GM12892 (cell line): ENCODE results near the gene SLC2A4RG.

Experiments used
- POLR2A ChIP-seq: IDR thresholded peaks from 2 replicates; pipeline ENCODE4 v1.6.1; 2011; ENCODE audit warnings: low read depth, low read length, control low read depth
- POLR2AphosphoS5 ChIP-seq: IDR thresholded peaks from 2 replicates; pipeline ENCODE4 v1.6.1; 2011; ENCODE audit warnings: low read depth, low read length, control low read depth
- TAF1 ChIP-seq: IDR thresholded peaks from 2 replicates; pipeline ENCODE4 v1.6.1; 2011; ENCODE audit warnings: low read depth, mild to moderate bottlenecking, control low read depth, low read length, borderline replicate concordance

DNA sequence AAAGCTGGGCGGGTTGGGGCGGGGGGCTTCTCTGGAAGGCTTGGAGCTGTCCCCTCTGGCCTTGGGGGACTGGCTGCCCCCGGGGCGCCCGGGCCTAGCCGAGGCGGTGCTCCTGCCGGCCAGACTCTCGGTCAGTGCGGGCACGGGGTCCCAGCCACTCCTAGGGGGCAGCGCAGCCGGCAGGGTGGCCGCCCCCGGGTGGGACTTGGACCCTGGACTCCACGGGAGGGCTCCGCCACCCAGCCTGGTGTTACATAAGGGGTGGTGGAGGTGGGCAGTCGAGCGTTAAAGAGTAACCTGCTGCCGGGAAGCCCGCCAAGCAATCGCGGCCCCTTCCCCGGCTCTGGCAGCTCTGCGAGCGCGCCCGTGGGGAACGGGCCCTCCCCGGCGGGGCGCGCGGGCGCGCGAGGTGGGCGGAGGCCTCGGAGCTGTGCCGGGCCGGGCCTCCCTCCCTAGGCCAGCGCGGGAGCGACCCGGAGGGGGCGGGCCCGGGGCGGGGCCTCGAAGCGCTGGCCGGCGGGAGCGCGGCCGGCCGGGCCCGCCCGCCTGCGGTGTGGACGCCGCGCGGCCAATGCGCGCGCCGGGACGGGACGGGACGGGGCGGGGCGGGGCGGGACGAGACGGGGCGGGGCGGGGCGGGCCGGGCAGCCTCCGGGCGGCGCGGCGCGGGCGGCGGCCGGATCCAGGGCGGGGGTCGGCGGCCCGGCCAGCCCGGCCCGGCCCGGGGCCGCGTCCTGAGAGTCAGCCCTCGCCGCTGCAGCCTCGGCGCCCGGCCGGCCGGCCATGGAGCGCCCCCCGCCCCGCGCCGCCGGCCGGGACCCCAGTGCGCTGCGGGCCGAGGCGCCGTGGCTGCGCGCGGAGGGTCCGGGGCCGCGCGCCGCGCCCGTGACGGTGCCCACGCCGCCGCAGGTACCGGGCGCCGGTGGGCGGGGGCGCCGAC lies at the start of gene SLC2A4RG:
- no peak for TF ChIP-seq POLR2A
- TF ChIP-seq POLR2AphosphoS5, result no peak
- no peak for TF ChIP-seq TAF1
